HUES48 (cell line): ENCODE measurements around the gene NDUFA8.

ENCODE experiments used
- H3K27ac ChIP-seq: one replicate; pipeline ENCODE4 v1.7.0; 2013; ENCODE audit warnings: low read depth, low read length, inconsistent platforms
- H3K27me3 ChIP-seq: 2 replicates; pipeline ENCODE4 v1.6.1; 2013; ENCODE audit warnings: mild to moderate bottlenecking, low read length; ENCODE audit not compliant: control insufficient read depth, insufficient read depth
- H3K36me3 ChIP-seq: 2 replicates; pipeline ENCODE4 v1.6.1; 2013; ENCODE audit warnings: low read length; ENCODE audit not compliant: control insufficient read depth, insufficient read depth
- H3K4me1 ChIP-seq: 2 replicates; pipeline ENCODE4 v1.6.1; 2013; ENCODE audit warnings: mild to moderate bottlenecking, low read length; ENCODE audit not compliant: control insufficient read depth, insufficient read depth
- H3K4me3 ChIP-seq: 2 replicates; pipeline ENCODE4 v1.5.1; 2013; ENCODE audit warnings: mild to moderate bottlenecking, low read depth, low read length
- H3K9ac ChIP-seq: 2 replicates; pipeline ENCODE4 v1.6.1; 2013; ENCODE audit warnings: mild to moderate bottlenecking, low read depth, low read length, moderate library complexity
- H3K9me3 ChIP-seq: 2 replicates; pipeline ENCODE4 v1.6.1; 2013; ENCODE audit warnings: low read length; ENCODE audit not compliant: control insufficient read depth, insufficient read depth

Gene NDUFA8

GRCh38 chr9:122135529-122135859 lies 24.1 kb downstream of the NDUFA8 start:
- H3K27ac ChIP-seq, result peak overlapping the region; percentile 47
- peaks cover 40% of the 10 kb centered on the region for H3K4me1 ChIP-seq
- H3K4me3 ChIP-seq, result no peak overlapping the region
- H3K9me3 ChIP-seq, result no peaks in the 10 kb centered on the region
- no peak overlapping the region for H3K9ac ChIP-seq
- H3K36me3 ChIP-seq, result no peaks in the 10 kb centered on the region
- H3K27me3 ChIP-seq, result peaks cover 29% of the 10 kb centered on the region

- Histone ChIP-seq H3K27ac (peak overlapping the region; percentile 47), H3K9me3 (no peaks in the 10 kb centered on the region), H3K27me3 (peaks cover 34% of the 10 kb centered on the region), H3K4me3 (no peak overlapping the region), H3K9ac (no peak overlapping the region), H3K36me3 (no peaks in the 10 kb centered on the region), H3K4me1 (peaks cover 40% of the 10 kb centered on the region)
Measured at GRCh38 chr9:122134822-122135528, 24.6 kb downstream of the NDUFA8 start.

GRCh38 chr9:122133984-122134535 lies 25.5 kb downstream of the NDUFA8 start:
- Histone ChIP-seq H3K9ac (no peak overlapping the region), H3K4me3 (no peak overlapping the region), H3K4me1 (peaks cover 37% of the 10 kb centered on the region), H3K27ac (no peak overlapping the region), H3K9me3 (no peaks in the 10 kb centered on the region), H3K36me3 (no peaks in the 10 kb centered on the region), H3K27me3 (peaks cover 39% of the 10 kb centered on the region)

GRCh38 chr9:122133263-122133983 lies 26.2 kb downstream of the NDUFA8 start:
- Histone ChIP-seq H3K4me3 (no peak overlapping the region), H3K4me1 (peaks cover 33% of the 10 kb centered on the region), H3K27ac (no peak overlapping the region), H3K27me3 (peaks cover 39% of the 10 kb centered on the region), H3K9ac (no peak overlapping the region), H3K9me3 (no peaks in the 10 kb centered on the region), H3K36me3 (no peaks in the 10 kb centered on the region)

GRCh38 chr9:122132539-122132938 lies 27.0 kb downstream of the NDUFA8 start:
- Histone ChIP-seq H3K9ac (no peak overlapping the region), H3K9me3 (no peaks in the 10 kb centered on the region), H3K4me3 (no peak overlapping the region), H3K27me3 (peaks cover 40% of the 10 kb centered on the region), H3K27ac (no peak overlapping the region), H3K4me1 (peaks cover 30% of the 10 kb centered on the region), H3K36me3 (no peaks in the 10 kb centered on the region)

- Histone ChIP-seq H3K9me3 (no peaks in the 10 kb centered on the region), H3K27me3 (peaks cover 51% of the 10 kb centered on the region), H3K36me3 (no peaks in the 10 kb centered on the region), H3K4me3 (no peak overlapping the region), H3K4me1 (peaks cover 30% of the 10 kb centered on the region), H3K27ac (peak overlapping the region; percentile 6), H3K9ac (no peak overlapping the region)
Measured at GRCh38 chr9:122131401-122132001, 28.1 kb downstream of the NDUFA8 start.

GRCh38 chr9:122130837-122131236 lies 28.7 kb downstream of the NDUFA8 start:
- no peaks in the 10 kb centered on the region for H3K36me3 ChIP-seq

GRCh38 chr9:122129969-122130368 lies 29.6 kb downstream of the NDUFA8 start:
- H3K9me3 ChIP-seq, result no peaks in the 10 kb centered on the region
- H3K27ac ChIP-seq, result no peak overlapping the region
- no peaks in the 10 kb centered on the region for H3K36me3 ChIP-seq
- H3K27me3 ChIP-seq, result peaks cover 64% of the 10 kb centered on the region
- H3K4me1 ChIP-seq, result peaks cover 34% of the 10 kb centered on the region
- no peak overlapping the region for H3K9ac ChIP-seq
- no peak overlapping the region for H3K4me3 ChIP-seq

More at GRCh38 chr9:122130837-122131236, 28.7 kb downstream of the NDUFA8 start:
- Histone ChIP-seq H3K4me3 (no peak overlapping the region), H3K27me3 (peaks cover 57% of the 10 kb centered on the region), H3K9ac (no peak overlapping the region), H3K4me1 (peaks cover 34% of the 10 kb centered on the region), H3K27ac (no peak overlapping the region), H3K9me3 (no peaks in the 10 kb centered on the region)

- H3K4me3 ChIP-seq, result no peak overlapping the region
- H3K9me3 ChIP-seq, result no peaks in the 10 kb centered on the region
- H3K9ac ChIP-seq, result no peak overlapping the region
- H3K27me3 ChIP-seq, result peaks cover 59% of the 10 kb centered on the region
- peaks cover 24% of the 10 kb centered on the region for H3K4me1 ChIP-seq
- no peak overlapping the region for H3K27ac ChIP-seq
- H3K36me3 ChIP-seq, result no peaks in the 10 kb centered on the region
Measured at GRCh38 chr9:122128969-122129343, 30.6 kb downstream of the NDUFA8 start.

GRCh38 chr9:122128007-122128968 lies 31.3 kb downstream of the NDUFA8 start:
- Histone ChIP-seq H3K4me3 (no peak overlapping the region), H3K27me3 (peaks cover 53% of the 10 kb centered on the region), H3K36me3 (no peaks in the 10 kb centered on the region), H3K9ac (no peak overlapping the region), H3K9me3 (no peaks in the 10 kb centered on the region), H3K4me1 (peaks cover 24% of the 10 kb centered on the region), H3K27ac (no peak overlapping the region)
